HEK293 (cell line): ENCODE measurements around the gene FGF6.

Source experiments
- CTCF ChIA-PET: fragments of 350-600 bp; formaldehyde crosslinking; extraction: SDS; loops from one replicate; lab custom pipeline; 2021; ENCODE audit warnings: antibody characterized with exemption; lab: Yijun Ruan, JAX
- POLR2A ChIA-PET: fragments of 300-600 bp; formaldehyde crosslinking; extraction: SDS; loops from one replicate; lab custom pipeline; 2020; ENCODE audit warnings: antibody characterized with exemption, inconsistent platforms; lab: Yijun Ruan, JAX
- H3K27ac ChIP-seq: fragments of 200-500 bp; sonication (Bioruptor generic); 2 replicates; pipeline ENCODE4 v1.5.1; 2014; ENCODE audit warnings: low read depth, low read length, control low read depth, inconsistent platforms; ENCODE audit errors: extremely low read depth
- H3K36me3 ChIP-seq, 2 experiments: fragments of 200-500 bp in 1 of 2; sonication (Bioruptor generic) in 1 of 2; 1 replicate in 1 of 2; 2 replicates in 1 of 2; pipeline ENCODE4 v1.5.1; 2014 to 2017; ENCODE audit warnings: inconsistent platforms in 2 of 2, low read length in 2 of 2; ENCODE audit not compliant: control insufficient read depth in 2 of 2, insufficient read depth in 1 of 2
- H3K4me1 ChIP-seq: fragments of 200-500 bp; sonication (Bioruptor generic); 2 replicates; pipeline ENCODE4 v1.5.1; 2014; ENCODE audit warnings: mild to moderate bottlenecking, low read length, inconsistent platforms; ENCODE audit not compliant: control insufficient read depth, insufficient read depth
- H3K4me3 ChIP-seq: 2 replicates; pipeline ENCODE4 v1.5.1; 2011; ENCODE audit warnings: low read depth, mild to moderate bottlenecking, control low read depth, low read length, moderate library complexity
- H3K9me3 ChIP-seq: fragments of 200-500 bp; sonication (Bioruptor generic); 2 replicates; pipeline ENCODE4 v1.5.1; 2014; ENCODE audit warnings: low read depth, low read length, inconsistent platforms; ENCODE audit not compliant: control insufficient read depth, insufficient read depth
- ATF2 ChIP-seq: fragments of 450-650 bp; formaldehyde crosslinking; IDR thresholded peaks from 2 replicates; pipeline ENCODE4 v1.5.1; 2016; ENCODE audit warnings: missing biosample characterization, missing genetic modification characterization, low read depth
- GLI2 ChIP-seq: fragments of 450-650 bp; formaldehyde crosslinking; IDR thresholded peaks from 2 replicates; pipeline ENCODE4; 2017; ENCODE audit warnings: missing biosample characterization, missing genetic modification characterization, low read depth, borderline replicate concordance
- HOXC10 ChIP-seq: sonication (generic); formaldehyde crosslinking; IDR thresholded peaks from 2 replicates; pipeline ENCODE4 v1.8.1; 2023; ENCODE audit warnings: mild to moderate bottlenecking, missing genetic modification reagents
- REPIN1 ChIP-seq: fragments of 450-650 bp; formaldehyde crosslinking; IDR thresholded peaks from 2 replicates; pipeline ENCODE4 v1.5.1; 2017; ENCODE audit warnings: missing biosample characterization, missing genetic modification characterization, low read depth
- ZBTB49 ChIP-seq: fragments of 450-650 bp; formaldehyde crosslinking; IDR thresholded peaks from 2 replicates; pipeline ENCODE4 v1.5.1; 2016; ENCODE audit warnings: missing biosample characterization, missing genetic modification characterization, low read depth
- ZFP41 ChIP-seq: fragments of 450-650 bp; formaldehyde crosslinking; IDR thresholded peaks from 2 replicates; pipeline ENCODE4 v1.5.1; 2016; ENCODE audit warnings: missing biosample characterization, missing genetic modification characterization, borderline replicate concordance
- ZNF121 ChIP-seq: fragments of 450-650 bp; formaldehyde crosslinking; IDR thresholded peaks from 2 replicates; pipeline ENCODE4 v1.5.1; 2016; ENCODE audit warnings: missing biosample characterization, missing genetic modification characterization
- ZNF184 ChIP-seq: fragments of 450-650 bp; IDR thresholded peaks from 2 replicates; pipeline ENCODE4 v1.5.1; 2018; ENCODE audit warnings: missing biosample characterization, mild to moderate bottlenecking, missing genetic modification characterization
- ZNF335 ChIP-seq: fragments of 450-650 bp; formaldehyde crosslinking; conservative IDR thresholded peaks from 2 replicates; pipeline ENCODE4 v1.5.1; 2016; ENCODE audit warnings: missing biosample characterization, missing genetic modification characterization
- ZNF514 ChIP-seq: fragments of 450-650 bp; formaldehyde crosslinking; IDR thresholded peaks from 2 replicates; pipeline ENCODE4 v1.5.1; 2016; ENCODE audit warnings: missing biosample characterization, missing genetic modification characterization
- ZNF518A ChIP-seq: fragments of 450-650 bp; formaldehyde crosslinking; conservative IDR thresholded peaks from 2 replicates; pipeline ENCODE4 v1.5.1; 2016; ENCODE audit warnings: low read depth, missing biosample characterization, missing genetic modification characterization
- ZNF529 ChIP-seq: fragments of 450-650 bp; formaldehyde crosslinking; IDR thresholded peaks from 2 replicates; pipeline ENCODE4 v1.5.1; 2017; ENCODE audit warnings: missing genetic modification characterization, missing biosample characterization; ENCODE audit not compliant: insufficient replicate concordance
- ZNF549 ChIP-seq: fragments of 450-650 bp; IDR thresholded peaks from 2 replicates; pipeline ENCODE4 v1.5.1; 2018; ENCODE audit warnings: missing biosample characterization, missing genetic modification characterization, mild to moderate bottlenecking, inconsistent platforms, moderate library complexity
- ZNF704 ChIP-seq: fragments of 450-650 bp; formaldehyde crosslinking; IDR thresholded peaks from 2 replicates; pipeline ENCODE4 v1.5.1; 2016; ENCODE audit warnings: missing biosample characterization, missing genetic modification characterization
- ZNF830 ChIP-seq: fragments of 450-650 bp; IDR thresholded peaks from 2 replicates; pipeline ENCODE4 v1.5.0; 2018; ENCODE audit warnings: missing biosample characterization, missing genetic modification characterization, low read depth, mild to moderate bottlenecking, moderate library complexity
- ZNF843 ChIP-seq: fragments of 450-650 bp; formaldehyde crosslinking; IDR thresholded peaks from 2 replicates; pipeline ENCODE4 v1.5.1; 2016; ENCODE audit warnings: missing biosample characterization, missing genetic modification characterization

Gene FGF6

GRCh38 chr12:4435537-4435936, 10.1 kb downstream of the FGF6 start:
- H3K36me3 ChIP-seq: no peaks in the 10 kb centered on the region
- H3K4me3 ChIP-seq: no peak overlapping the region
- H3K4me1 ChIP-seq: no peaks in the 10 kb centered on the region
- H3K27ac ChIP-seq: no peak overlapping the region
- TF ChIP-seq REPIN1 (no peak), ZNF518A (tag by site-specific recombination) (0 out of 2 replicates have a peak, but pooled peaks have one; percentile 24)
- ChIA-PET POLR2A (no interaction called here), CTCF (no interaction called here)
- no peaks in the 10 kb centered on the region for H3K9me3 ChIP-seq

- POLR2A ChIA-PET: no interaction called here
- no peaks in the 10 kb centered on the region for H3K4me1 ChIP-seq
- H3K27ac ChIP-seq: no peak overlapping the region
- no peaks in the 10 kb centered on the region for H3K9me3 ChIP-seq
- CTCF ChIA-PET: interaction anchor here (1.4 kb wide), 1 partner anchor 13 kb away, joined by 4 read pairs; no protein-coding TSS in a partner anchor
- H3K4me3 ChIP-seq: no peak overlapping the region
- H3K36me3 ChIP-seq: no peaks in the 10 kb centered on the region
- TF ChIP-seq ZNF830 (tag by site-specific recombination): no peak
- TF ChIP-seq ZFP41 (tag by site-specific recombination): no peak
- TF ChIP-seq ZNF529 (tag by site-specific recombination): no peak
- no peak for TF ChIP-seq ZNF335 (tag by site-specific recombination)
- no peak for TF ChIP-seq GLI2 (tag by site-specific recombination)
- TF ChIP-seq ZNF549 (tag by site-specific recombination): no peak
- TF ChIP-seq HOXC10 (CRISPR knock-in tag): no peak
- no peak for TF ChIP-seq ZBTB49 (tag by site-specific recombination)
- TF ChIP-seq, all 188 proteins: peak for 0
Observed at GRCh38 chr12:4434706-4435425, 10.7 kb downstream of the FGF6 start.

- ChIA-PET CTCF (interaction anchor here (0.7 to 1.4 kb wide), 2 partner anchors 12 to 34 kb away, joined by 3 to 4 read pairs; no protein-coding TSS in a partner anchor), POLR2A (no interaction called here)
Observed at GRCh38 chr12:4434301-4434700, 11.3 kb downstream of the FGF6 start.

More at GRCh38 chr12:4434301-4434700, 11.3 kb downstream of the FGF6 start:
- H3K4me3 ChIP-seq: no peak overlapping the region
- H3K9me3 ChIP-seq: no peaks in the 10 kb centered on the region
- no peaks in the 10 kb centered on the region for H3K36me3 ChIP-seq
- TF ChIP-seq ZNF184 (tag by site-specific recombination) (no peak), ZNF121 (tag by site-specific recombination) (no peak), ZNF843 (no peak), ATF2 (tag by site-specific recombination) (no peak), ZNF704 (tag by site-specific recombination) (no peak), ZNF514 (no peak)
- H3K4me1 ChIP-seq: no peaks in the 10 kb centered on the region
- H3K27ac ChIP-seq: no peak overlapping the region
